Measurements from ENCODE around the gene NACC2. TPM values are rescaled to one million over a fixed set of nuclear protein-coding genes. Genes with fewer than 3 reads are reported as not detected.

Gene NACC2
- total and polyA plus RNA-seq, 4 donors, result 4.8 to 17.8 (median 8.8) TPM

DNA sequence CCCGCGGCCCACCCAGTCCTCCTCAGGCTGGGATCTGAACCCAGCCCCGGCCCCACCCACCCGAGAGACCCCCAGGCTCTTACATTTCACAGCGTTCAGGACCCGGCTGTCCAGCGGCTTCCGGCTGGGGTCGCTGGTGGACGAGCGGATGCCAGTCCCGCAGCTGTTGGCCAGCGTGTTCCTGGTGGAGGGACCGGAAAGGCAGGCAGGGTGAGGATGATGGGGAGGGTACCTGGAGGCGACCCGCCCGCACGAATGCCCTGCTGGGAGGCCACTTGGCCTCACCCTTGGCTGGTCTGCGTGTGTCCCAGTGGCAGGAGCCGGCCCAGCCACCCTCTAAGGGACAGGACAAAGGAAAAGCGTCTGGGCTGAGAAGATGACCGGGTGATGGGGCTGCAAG, 82.0 kb downstream of the NACC2 start:
- peak overlapping the region in 1 of 2 donors; percentile 12 for H3K27ac ChIP-seq (ENCODE audit: low read depth in 1 of 2, low read length in 2 of 2)
- TF ChIP-seq HNF4A (conservative IDR thresholded peaks at IDR 0.05) (no peak), NR2F2 (IDR thresholded peaks at IDR 0.05) (no peak), HNF4G (IDR thresholded peaks at IDR 0.05) (no peak), EGR1 (IDR thresholded peaks at IDR 0.05; ENCODE audit: low read depth in 2 of 2) (no peak), FOXA1 (IDR thresholded peaks at IDR 0.05) (no peak), GABPA (IDR thresholded peaks at IDR 0.05 in 1 of 2, conservative IDR thresholded peaks at IDR 0.05 in 1 of 2) (no peak)
- TF ChIP-seq, protein P1, sequence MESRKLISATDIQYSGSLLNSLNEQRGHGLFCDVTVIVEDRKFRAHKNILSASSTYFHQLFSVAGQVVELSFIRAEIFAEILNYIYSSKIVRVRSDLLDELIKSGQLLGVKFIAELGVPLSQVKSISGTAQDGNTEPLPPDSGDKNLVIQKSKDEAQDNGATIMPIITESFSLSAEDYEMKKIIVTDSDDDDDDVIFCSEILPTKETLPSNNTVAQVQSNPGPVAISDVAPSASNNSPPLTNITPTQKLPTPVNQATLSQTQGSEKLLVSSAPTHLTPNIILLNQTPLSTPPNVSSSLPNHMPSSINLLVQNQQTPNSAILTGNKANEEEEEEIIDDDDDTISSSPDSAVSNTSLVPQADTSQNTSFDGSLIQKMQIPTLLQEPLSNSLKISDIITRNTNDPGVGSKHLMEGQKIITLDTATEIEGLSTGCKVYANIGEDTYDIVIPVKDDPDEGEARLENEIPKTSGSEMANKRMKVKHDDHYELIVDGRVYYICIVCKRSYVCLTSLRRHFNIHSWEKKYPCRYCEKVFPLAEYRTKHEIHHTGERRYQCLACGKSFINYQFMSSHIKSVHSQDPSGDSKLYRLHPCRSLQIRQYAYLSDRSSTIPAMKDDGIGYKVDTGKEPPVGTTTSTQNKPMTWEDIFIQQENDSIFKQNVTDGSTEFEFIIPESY (IDR thresholded peaks at IDR 0.05), result no peak
- TF ChIP-seq, protein P2, sequence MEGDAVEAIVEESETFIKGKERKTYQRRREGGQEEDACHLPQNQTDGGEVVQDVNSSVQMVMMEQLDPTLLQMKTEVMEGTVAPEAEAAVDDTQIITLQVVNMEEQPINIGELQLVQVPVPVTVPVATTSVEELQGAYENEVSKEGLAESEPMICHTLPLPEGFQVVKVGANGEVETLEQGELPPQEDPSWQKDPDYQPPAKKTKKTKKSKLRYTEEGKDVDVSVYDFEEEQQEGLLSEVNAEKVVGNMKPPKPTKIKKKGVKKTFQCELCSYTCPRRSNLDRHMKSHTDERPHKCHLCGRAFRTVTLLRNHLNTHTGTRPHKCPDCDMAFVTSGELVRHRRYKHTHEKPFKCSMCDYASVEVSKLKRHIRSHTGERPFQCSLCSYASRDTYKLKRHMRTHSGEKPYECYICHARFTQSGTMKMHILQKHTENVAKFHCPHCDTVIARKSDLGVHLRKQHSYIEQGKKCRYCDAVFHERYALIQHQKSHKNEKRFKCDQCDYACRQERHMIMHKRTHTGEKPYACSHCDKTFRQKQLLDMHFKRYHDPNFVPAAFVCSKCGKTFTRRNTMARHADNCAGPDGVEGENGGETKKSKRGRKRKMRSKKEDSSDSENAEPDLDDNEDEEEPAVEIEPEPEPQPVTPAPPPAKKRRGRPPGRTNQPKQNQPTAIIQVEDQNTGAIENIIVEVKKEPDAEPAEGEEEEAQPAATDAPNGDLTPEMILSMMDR (IDR thresholded peaks at IDR 0.05; ENCODE audit: low read depth, low read length, missing input control), result no peak
- 92% methylated on average over 22 of the region's 22 CpGs for WGBS
- H3K9ac ChIP-seq (ENCODE audit: low read depth in 1 of 2, low read length in 2 of 2), result no peak overlapping the region
- no peaks in the 10 kb centered on the region for H3K9me3 ChIP-seq (ENCODE audit: control insufficient read depth in 4 of 4, low read length in 3 of 4)
- DNase-seq (ENCODE audit: low spot score), result no peak
- no peaks in the 10 kb centered on the region for H3K27me3 ChIP-seq (ENCODE audit: control insufficient read depth in 4 of 4, insufficient read depth in 4 of 4, low read length in 3 of 4)
- no peak overlapping the region for H3K4me3 ChIP-seq (ENCODE audit: low read depth in 1 of 3, low read length in 3 of 3)
- H3K4me1 ChIP-seq (ENCODE audit: control insufficient read depth in 4 of 4, insufficient read depth in 4 of 4, low read length in 3 of 4), result peaks cover 17 to 34% (median 23%) of the 10 kb centered on the region in 4 donors
- H3K36me3 ChIP-seq (ENCODE audit: control insufficient read depth in 4 of 4, insufficient read depth in 3 of 4, low read depth in 1 of 4, low read length in 3 of 4), result peaks cover 0 to 7% (median 0%) of the 10 kb centered on the region in 4 donors

DNA sequence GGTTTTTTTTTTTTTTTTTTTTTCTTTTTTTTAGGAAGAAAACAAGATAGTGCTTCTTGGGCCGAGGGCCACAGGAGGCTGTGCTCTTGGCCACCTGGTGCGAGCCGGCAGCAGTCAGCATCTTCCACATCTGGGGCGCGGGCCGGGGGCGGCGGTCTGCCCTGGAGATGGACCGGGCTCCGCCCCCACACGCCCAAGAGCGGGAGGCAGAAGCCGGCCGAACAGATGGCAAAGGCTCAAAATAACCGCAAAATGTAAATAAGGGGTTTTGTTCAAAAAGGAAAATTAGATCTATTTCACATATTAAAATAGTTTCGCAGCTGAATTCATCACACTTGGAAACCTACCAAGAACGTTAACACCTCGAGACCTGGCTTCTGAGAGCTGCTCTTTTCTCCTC, 82.4 kb downstream of the NACC2 start:
- no peak for DNase-seq (ENCODE audit: low spot score)
- H3K9ac ChIP-seq (ENCODE audit: low read depth in 1 of 2, low read length in 2 of 2), result no peak overlapping the region
- H3K4me3 ChIP-seq (ENCODE audit: low read depth in 1 of 3, low read length in 3 of 3), result no peak overlapping the region

More for the DNA sequence above, 82.4 kb downstream of the NACC2 start:
- Histone ChIP-seq H3K4me1 (ENCODE audit: control insufficient read depth in 4 of 4, insufficient read depth in 4 of 4, low read length in 3 of 4) (peaks cover 17 to 39% (median 25%) of the 10 kb centered on the region in 4 donors), H3K27ac (ENCODE audit: low read depth in 1 of 2, low read length in 2 of 2) (peak overlapping the region; percentile 57 to 81), H3K9me3 (ENCODE audit: control insufficient read depth in 4 of 4, low read length in 3 of 4) (no peaks in the 10 kb centered on the region), H3K27me3 (ENCODE audit: control insufficient read depth in 4 of 4, insufficient read depth in 4 of 4, low read length in 3 of 4) (no peaks in the 10 kb centered on the region), H3K36me3 (ENCODE audit: control insufficient read depth in 4 of 4, insufficient read depth in 3 of 4, low read depth in 1 of 4, low read length in 3 of 4) (peaks cover 0 to 9% (median 0%) of the 10 kb centered on the region in 4 donors)
- 80% methylated on average over 18 of the region's 18 CpGs for WGBS
- no peak for TF ChIP-seq JUND (IDR thresholded peaks at IDR 0.05)
- TF ChIP-seq EGR1 (IDR thresholded peaks at IDR 0.05; ENCODE audit: low read depth in 2 of 2), result no peak
- TF ChIP-seq, protein P3, sequence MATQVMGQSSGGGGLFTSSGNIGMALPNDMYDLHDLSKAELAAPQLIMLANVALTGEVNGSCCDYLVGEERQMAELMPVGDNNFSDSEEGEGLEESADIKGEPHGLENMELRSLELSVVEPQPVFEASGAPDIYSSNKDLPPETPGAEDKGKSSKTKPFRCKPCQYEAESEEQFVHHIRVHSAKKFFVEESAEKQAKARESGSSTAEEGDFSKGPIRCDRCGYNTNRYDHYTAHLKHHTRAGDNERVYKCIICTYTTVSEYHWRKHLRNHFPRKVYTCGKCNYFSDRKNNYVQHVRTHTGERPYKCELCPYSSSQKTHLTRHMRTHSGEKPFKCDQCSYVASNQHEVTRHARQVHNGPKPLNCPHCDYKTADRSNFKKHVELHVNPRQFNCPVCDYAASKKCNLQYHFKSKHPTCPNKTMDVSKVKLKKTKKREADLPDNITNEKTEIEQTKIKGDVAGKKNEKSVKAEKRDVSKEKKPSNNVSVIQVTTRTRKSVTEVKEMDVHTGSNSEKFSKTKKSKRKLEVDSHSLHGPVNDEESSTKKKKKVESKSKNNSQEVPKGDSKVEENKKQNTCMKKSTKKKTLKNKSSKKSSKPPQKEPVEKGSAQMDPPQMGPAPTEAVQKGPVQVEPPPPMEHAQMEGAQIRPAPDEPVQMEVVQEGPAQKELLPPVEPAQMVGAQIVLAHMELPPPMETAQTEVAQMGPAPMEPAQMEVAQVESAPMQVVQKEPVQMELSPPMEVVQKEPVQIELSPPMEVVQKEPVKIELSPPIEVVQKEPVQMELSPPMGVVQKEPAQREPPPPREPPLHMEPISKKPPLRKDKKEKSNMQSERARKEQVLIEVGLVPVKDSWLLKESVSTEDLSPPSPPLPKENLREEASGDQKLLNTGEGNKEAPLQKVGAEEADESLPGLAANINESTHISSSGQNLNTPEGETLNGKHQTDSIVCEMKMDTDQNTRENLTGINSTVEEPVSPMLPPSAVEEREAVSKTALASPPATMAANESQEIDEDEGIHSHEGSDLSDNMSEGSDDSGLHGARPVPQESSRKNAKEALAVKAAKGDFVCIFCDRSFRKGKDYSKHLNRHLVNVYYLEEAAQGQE (IDR thresholded peaks at IDR 0.05), result no peak
- no peak for TF ChIP-seq FOXA1 (IDR thresholded peaks at IDR 0.05)
- TF ChIP-seq RXRA (IDR thresholded peaks at IDR 0.05), result no peak
- TF ChIP-seq GABPA (IDR thresholded peaks at IDR 0.05 in 1 of 2, conservative IDR thresholded peaks at IDR 0.05 in 1 of 2), result no peak
- TF ChIP-seq HNF4G (IDR thresholded peaks at IDR 0.05), result no peak
- TF ChIP-seq, protein P2 (IDR thresholded peaks at IDR 0.05; ENCODE audit: low read depth, low read length, missing input control), result no peak
- TF ChIP-seq SP1 (IDR thresholded peaks at IDR 0.05), result no peak
- TF ChIP-seq RAD21 (IDR thresholded peaks at IDR 0.05), result no peak
- TF ChIP-seq, protein P4, sequence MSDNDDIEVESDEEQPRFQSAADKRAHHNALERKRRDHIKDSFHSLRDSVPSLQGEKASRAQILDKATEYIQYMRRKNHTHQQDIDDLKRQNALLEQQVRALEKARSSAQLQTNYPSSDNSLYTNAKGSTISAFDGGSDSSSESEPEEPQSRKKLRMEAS (IDR thresholded peaks at IDR 0.05), result no peak
- TF ChIP-seq TAF1 (conservative IDR thresholded peaks at IDR 0.05), result no peak
- TF ChIP-seq NR2F2 (IDR thresholded peaks at IDR 0.05), result no peak
- TF ChIP-seq, protein P1 (IDR thresholded peaks at IDR 0.05), result no peak
- no peak for TF ChIP-seq FOXA2 (IDR thresholded peaks at IDR 0.05)
- TF ChIP-seq YY1 (IDR thresholded peaks at IDR 0.05), result no peak
- no peak for TF ChIP-seq HNF4A (conservative IDR thresholded peaks at IDR 0.05)

All from liver (tissue), 9 donors.